Adipocyte (in vitro differentiated cells): Measurements from ENCODE around the gene UCK2.
A peak's percentile ranks its signal among the peaks of the same experiment; 100 is the strongest.

Experiments
- DNase-seq: peaks from one replicate; pipeline ENCODE4 v3.0.0-alpha.2; 2015; ENCODE audit warnings: low read depth
- H3K27me3 ChIP-seq: replicated peaks from 2 replicates; pipeline ENCODE4 v1.7.0; 2013; ENCODE audit warnings: mild to moderate bottlenecking, low read length, moderate library complexity; ENCODE audit not compliant: control insufficient read depth, insufficient read depth
- H3K36me3 ChIP-seq: 2 replicates; pipeline ENCODE4 v1.7.0; 2013; ENCODE audit warnings: low read length, mild to moderate bottlenecking, moderate library complexity; ENCODE audit not compliant: control insufficient read depth, insufficient read depth, severe bottlenecking
- H3K4me1 ChIP-seq: 2 replicates; pipeline ENCODE4 v1.7.0; 2013; ENCODE audit warnings: mild to moderate bottlenecking, low read length, moderate library complexity; ENCODE audit not compliant: control insufficient read depth, insufficient read depth
- H3K4me3 ChIP-seq: 2 replicates; pipeline ENCODE4 v1.7.0; 2013; ENCODE audit warnings: mild to moderate bottlenecking, low read length, moderate library complexity
- H3K9ac ChIP-seq: 2 replicates; pipeline ENCODE4 v1.7.0; 2013; ENCODE audit warnings: mild to moderate bottlenecking, low read length, moderate library complexity
- H3K9me3 ChIP-seq: 2 replicates; pipeline ENCODE4 v1.7.0; 2013; ENCODE audit warnings: mild to moderate bottlenecking, low read length, moderate library complexity; ENCODE audit not compliant: control insufficient read depth

UCK2 gene

DNA sequence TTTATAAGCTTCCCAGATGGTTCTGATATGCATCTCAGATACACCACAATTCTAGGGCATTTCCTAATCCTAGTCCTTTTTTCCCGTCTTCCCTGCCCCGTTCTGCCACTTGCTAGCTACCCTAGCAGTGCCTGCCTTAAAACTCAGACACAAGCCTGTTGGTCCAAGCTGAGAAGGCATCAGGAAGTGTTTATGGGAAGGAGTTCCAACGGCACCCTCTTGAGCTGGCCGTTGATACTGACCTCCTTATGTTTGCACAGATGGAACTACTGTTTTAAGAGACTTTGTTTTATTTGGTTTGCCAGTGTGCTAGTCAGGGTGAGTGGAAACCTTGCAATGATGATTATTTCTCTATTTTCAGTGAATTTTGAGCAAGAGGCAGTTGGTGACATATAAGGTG, 67.2 kb downstream of the UCK2 start:
- Histone ChIP-seq H3K27me3 (no peaks in the 10 kb centered on the region), H3K4me1 (peaks cover 57% of the 10 kb centered on the region), H3K4me3 (no peak overlapping the region), H3K36me3 (peaks cover 27% of the 10 kb centered on the region), H3K9me3 (no peaks in the 10 kb centered on the region), H3K9ac (no peak overlapping the region)
- DNase-seq, result no peak

DNA sequence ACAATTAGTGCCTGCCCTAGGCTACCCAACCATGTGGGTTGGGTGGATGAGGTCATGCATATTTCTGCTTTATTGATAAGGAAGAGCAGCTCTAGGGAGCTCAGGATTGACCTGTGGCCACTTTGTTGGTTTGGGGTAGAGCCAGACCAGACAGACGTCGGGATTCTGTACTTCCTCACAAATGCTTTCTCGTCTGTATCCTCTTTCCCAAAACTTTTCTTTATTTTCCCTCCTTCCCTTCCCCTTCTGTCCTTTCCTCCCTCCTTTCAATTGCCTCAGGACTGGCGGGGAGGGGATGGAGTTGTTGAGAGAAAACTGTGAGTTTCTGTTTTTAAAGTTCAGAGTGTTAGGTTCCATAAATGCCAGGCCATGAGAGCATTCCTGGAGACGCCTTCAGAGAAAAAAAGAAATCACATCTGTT, 68.0 kb downstream of the UCK2 start:
- Histone ChIP-seq H3K9me3 (no peaks in the 10 kb centered on the region), H3K4me1 (peaks cover 65% of the 10 kb centered on the region), H3K4me3 (no peak overlapping the region), H3K9ac (peak overlapping the region; percentile 50), H3K36me3 (peaks cover 27% of the 10 kb centered on the region), H3K27me3 (no peaks in the 10 kb centered on the region)
- peak; percentile 58 for DNase-seq

DNA sequence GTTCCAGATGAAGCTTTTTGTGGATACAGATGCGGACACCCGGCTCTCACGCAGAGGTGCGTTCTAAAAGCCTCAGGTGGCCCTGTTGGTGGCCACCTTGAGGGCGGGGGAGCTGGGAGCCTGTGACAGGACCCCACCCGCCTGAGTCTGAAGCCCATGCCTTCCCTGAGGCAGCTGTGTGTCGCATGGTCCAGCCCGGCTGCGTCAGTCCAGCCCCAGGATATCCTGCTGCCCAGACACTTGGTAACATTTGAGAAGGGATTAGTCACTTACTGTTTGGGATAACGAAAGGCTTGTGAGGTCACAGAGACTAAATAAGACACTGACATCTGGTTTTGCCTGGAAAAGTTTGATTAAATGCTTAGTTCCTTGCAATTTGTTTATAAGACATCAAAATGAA, 68.9 kb downstream of the UCK2 start:
- H3K9ac ChIP-seq, result peak overlapping the region; percentile 50
- H3K27me3 ChIP-seq, result no peaks in the 10 kb centered on the region
- peaks cover 25% of the 10 kb centered on the region for H3K36me3 ChIP-seq
- no peak overlapping the region for H3K4me3 ChIP-seq
- DNase-seq, result peak; percentile 92
- peaks cover 65% of the 10 kb centered on the region for H3K4me1 ChIP-seq
- no peaks in the 10 kb centered on the region for H3K9me3 ChIP-seq

DNA sequence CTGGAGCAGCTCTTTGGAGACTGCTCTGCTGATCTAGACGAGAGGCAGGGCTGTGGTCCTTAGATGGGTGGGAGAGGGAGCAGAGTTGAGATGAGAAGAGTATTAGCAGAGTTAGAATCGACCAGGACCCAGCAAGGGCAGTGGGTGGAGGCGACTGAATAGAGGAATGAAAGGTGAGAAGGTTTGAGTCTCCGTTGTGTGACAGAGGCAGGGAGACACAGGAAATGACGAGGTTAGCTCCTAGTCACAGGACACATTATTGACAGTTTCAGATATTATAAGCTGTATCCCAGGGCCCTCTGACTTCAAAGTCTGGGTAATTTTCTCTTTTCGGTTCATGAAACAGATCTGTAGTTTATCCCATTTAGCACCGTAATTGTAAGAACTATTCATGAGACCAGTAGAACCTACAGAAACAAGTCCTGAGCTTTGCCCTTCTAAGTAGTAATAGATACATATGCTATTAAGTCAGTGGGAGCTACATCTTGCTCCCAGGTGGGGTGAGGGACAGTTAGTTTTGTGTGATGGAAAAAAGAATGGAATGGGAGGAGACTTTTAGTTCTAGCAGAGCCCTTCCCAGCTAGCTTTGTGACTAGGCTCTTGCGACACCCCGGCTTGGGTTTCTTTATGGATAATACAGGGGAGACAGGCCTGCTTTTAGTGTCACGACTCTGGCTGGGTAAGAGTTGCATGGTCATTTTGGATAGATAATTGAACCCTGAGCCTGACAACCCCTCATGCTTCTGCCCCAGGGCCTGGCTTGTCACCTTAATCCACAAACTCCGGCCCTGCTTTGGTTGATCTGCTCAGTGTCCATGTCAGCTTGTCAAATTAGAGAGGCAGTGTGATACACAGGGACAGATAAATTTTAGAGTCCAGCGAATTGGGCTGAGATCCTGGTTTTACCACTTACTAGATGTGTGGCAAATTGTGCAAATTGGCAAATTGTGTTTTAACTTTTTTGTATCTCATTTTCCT, 70.2 kb downstream of the UCK2 start:
- Histone ChIP-seq H3K4me1 (peaks cover 66% of the 10 kb centered on the region), H3K27me3 (no peaks in the 10 kb centered on the region), H3K9me3 (no peaks in the 10 kb centered on the region), H3K4me3 (peak overlapping the region; percentile 30), H3K36me3 (peaks cover 12% of the 10 kb centered on the region), H3K9ac (peak overlapping the region; percentile 75)
- DNase-seq, result peak; percentile 84

DNA sequence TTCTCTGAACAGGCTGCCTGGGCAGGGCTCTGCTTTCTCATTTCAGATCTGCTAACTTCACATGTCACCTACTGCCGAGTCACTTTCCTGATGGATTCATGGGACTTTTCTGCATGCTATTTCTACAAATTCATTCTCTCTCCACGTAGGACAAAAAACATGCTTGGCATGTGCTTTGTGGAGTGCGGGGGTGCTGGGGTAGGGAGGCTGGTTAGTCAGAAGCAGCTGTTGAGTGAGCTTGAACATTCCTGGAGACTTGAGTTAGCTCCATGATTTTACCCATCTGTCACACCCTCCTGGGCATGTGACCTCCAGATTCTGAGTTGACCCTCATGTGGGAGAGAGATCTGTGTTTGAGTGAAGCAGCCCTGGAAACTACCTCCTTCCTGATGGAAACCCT, 71.4 kb downstream of the UCK2 start:
- H3K27me3 ChIP-seq, result no peaks in the 10 kb centered on the region
- peak; percentile 96 for DNase-seq
- peaks cover 66% of the 10 kb centered on the region for H3K4me1 ChIP-seq
- H3K9me3 ChIP-seq, result no peaks in the 10 kb centered on the region
- peak overlapping the region; percentile 75 for H3K9ac ChIP-seq
- peaks cover 12% of the 10 kb centered on the region for H3K36me3 ChIP-seq
- H3K4me3 ChIP-seq, result no peak overlapping the region

DNA sequence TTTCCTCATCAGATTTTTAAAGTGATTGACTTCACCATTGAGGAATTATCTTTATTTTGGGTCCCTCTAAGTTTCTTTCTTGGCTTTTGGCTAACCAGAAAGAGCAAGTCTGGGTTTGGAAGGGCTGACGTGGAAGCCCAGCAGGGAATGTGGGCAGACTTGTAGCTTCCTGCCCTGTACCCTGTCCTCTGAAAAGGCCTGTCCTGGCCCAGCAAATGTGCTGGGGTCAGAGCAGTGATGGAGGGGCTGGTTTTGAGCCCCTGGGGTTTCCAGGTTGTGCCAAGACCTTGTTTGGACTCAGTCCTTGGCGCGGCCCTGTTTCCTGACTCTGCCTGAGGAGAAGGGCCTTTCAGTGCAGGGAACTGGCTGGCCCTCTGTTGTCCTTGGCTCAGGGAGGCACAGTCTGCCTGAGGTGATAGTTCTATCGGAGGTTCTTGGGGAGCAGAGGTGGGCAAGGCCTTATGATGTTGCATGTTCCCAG, 72.1 kb downstream of the UCK2 start:
- no peak overlapping the region for H3K4me3 ChIP-seq
- peaks cover 16% of the 10 kb centered on the region for H3K36me3 ChIP-seq
- H3K27me3 ChIP-seq, result no peaks in the 10 kb centered on the region
- no peaks in the 10 kb centered on the region for H3K9me3 ChIP-seq
- H3K4me1 ChIP-seq, result peaks cover 66% of the 10 kb centered on the region
- DNase-seq, result no peak
- H3K9ac ChIP-seq, result peak overlapping the region; percentile 61

DNA sequence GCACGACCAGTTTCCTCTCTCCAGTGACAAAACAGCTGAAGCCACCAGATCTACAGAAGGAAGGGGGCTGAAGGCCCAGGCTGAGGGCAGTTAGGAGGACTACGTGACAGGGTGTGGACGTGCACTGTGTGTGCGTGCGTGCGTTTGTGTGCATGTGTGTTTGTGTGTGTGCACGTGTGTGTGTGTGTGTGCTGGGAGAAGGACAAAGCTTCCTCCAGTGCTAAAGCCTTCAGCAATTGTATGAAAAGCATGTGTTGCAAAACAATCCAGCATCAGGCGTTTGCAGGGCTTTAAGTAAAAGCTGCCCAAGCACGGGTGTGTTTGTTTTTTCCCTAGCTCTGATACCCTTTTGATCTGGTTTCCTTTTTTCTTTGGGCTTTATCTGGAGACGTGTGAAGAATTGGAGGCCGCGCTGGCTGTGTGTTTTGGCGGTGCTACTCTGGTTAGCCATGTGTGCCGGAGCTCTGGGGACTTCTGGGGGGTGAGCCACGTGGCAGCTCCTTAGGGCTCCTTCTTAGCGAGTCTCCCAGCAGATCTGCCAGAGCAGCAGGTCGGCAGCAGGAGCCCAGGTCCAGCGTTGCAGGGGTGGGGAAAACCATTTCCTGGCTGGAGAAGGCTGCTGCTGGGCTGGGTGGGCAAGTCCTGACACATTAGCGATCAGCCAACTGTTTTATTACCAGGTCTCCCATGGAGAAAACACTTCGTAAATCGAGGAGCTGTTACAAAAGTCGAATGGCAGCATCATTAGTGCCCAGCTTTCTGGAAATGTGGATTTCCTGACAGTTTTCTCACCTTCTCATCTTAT, 73.4 kb downstream of the UCK2 start:
- DNase-seq, result no peak
- Histone ChIP-seq H3K36me3 (peaks cover 21% of the 10 kb centered on the region), H3K4me1 (peaks cover 56% of the 10 kb centered on the region)

GRCh38 chr1:165902565-165902964, 75.2 kb downstream of the UCK2 start:
- no peak for DNase-seq
- H3K36me3 ChIP-seq, result peaks cover 38% of the 10 kb centered on the region

More for the DNA sequence above, 73.4 kb downstream of the UCK2 start:
- no peaks in the 10 kb centered on the region for H3K27me3 ChIP-seq
- H3K9me3 ChIP-seq, result no peaks in the 10 kb centered on the region
- H3K9ac ChIP-seq, result peak overlapping the region; percentile 61
- H3K4me3 ChIP-seq, result no peak overlapping the region

DNA sequence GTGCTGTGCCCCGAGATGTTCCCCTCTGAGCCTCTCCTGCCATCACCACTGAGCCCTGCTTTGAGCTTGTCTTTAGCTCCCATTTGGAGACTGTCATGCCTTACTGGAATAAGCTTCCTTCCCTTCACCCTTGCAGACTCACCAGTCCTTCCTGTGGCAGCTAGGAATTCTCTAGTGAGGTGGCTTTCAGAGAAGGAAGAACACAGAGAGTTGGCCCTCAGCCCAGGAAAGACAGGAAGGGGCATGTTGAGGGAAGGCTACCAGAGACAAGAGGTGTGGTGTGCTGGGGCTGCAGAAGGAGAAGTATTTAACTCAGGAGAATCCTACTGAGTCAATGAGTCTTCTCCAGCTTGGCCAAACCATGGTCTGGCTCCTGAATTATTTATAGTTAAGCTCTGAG, 76.3 kb downstream of the UCK2 start:
- no peak overlapping the region for H3K9ac ChIP-seq
- peak; percentile 28 for DNase-seq
- no peak overlapping the region for H3K4me3 ChIP-seq
- H3K27me3 ChIP-seq, result no peaks in the 10 kb centered on the region
- H3K4me1 ChIP-seq, result peaks cover 27% of the 10 kb centered on the region
- H3K9me3 ChIP-seq, result no peaks in the 10 kb centered on the region
- H3K36me3 ChIP-seq, result peaks cover 48% of the 10 kb centered on the region

More at GRCh38 chr1:165902565-165902964, 75.2 kb downstream of the UCK2 start:
- Histone ChIP-seq H3K27me3 (no peaks in the 10 kb centered on the region), H3K9ac (no peak overlapping the region), H3K9me3 (no peaks in the 10 kb centered on the region), H3K4me3 (no peak overlapping the region), H3K4me1 (peaks cover 38% of the 10 kb centered on the region)

GRCh38 chr1:165904948-165905347, 77.5 kb downstream of the UCK2 start:
- H3K4me3 ChIP-seq, result no peak overlapping the region
- no peak overlapping the region for H3K9ac ChIP-seq
- peaks cover 58% of the 10 kb centered on the region for H3K36me3 ChIP-seq
- H3K4me1 ChIP-seq, result peaks cover 14% of the 10 kb centered on the region
- DNase-seq, result no peak
- H3K9me3 ChIP-seq, result no peaks in the 10 kb centered on the region
- no peaks in the 10 kb centered on the region for H3K27me3 ChIP-seq

DNA sequence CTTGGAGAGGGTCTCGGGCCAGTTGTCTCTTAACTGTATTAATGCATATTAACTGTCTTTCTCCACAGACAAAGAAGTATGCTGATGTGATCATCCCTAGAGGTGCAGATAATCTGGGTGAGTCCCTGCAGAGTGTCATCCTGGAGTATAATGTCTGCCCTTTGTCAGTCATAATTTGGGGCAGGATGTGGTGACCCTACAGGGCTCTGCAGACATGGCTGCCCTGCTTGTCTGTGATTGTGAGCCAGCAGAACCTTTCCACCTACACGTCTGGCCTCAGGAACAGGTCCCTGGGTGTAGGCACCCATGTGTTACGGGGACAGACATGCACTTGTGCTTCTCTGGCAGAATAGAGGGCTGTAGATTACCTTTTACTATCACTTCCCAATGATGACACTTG, 78.4 kb downstream of the UCK2 start:
- Histone ChIP-seq H3K9ac (no peak overlapping the region), H3K9me3 (no peaks in the 10 kb centered on the region), H3K36me3 (peaks cover 63% of the 10 kb centered on the region), H3K4me1 (peaks cover 11% of the 10 kb centered on the region), H3K4me3 (no peak overlapping the region), H3K27me3 (no peaks in the 10 kb centered on the region)
- no peak for DNase-seq
